GM12864 (cell line): ENCODE data around the gene POR.

Experiments used
- DNase-seq: peaks from one replicate; pipeline ENCODE4 v3.0.0-alpha.2; 2011; ENCODE audit warnings: low read depth
- H3K4me3 ChIP-seq: 2 replicates; pipeline ENCODE4 v1.5.1; 2011; ENCODE audit warnings: mild to moderate bottlenecking, low read depth, low read length, control low read depth
- TF ChIP-seq, protein P1 (sequence below): IDR thresholded peaks from 2 replicates; pipeline ENCODE4 v1.5.1; 2011; ENCODE audit warnings: low read depth, mild to moderate bottlenecking, moderate library complexity, low read length, control low read depth, inconsistent platforms; ENCODE audit errors: missing control alignments

The POR gene

DNA sequence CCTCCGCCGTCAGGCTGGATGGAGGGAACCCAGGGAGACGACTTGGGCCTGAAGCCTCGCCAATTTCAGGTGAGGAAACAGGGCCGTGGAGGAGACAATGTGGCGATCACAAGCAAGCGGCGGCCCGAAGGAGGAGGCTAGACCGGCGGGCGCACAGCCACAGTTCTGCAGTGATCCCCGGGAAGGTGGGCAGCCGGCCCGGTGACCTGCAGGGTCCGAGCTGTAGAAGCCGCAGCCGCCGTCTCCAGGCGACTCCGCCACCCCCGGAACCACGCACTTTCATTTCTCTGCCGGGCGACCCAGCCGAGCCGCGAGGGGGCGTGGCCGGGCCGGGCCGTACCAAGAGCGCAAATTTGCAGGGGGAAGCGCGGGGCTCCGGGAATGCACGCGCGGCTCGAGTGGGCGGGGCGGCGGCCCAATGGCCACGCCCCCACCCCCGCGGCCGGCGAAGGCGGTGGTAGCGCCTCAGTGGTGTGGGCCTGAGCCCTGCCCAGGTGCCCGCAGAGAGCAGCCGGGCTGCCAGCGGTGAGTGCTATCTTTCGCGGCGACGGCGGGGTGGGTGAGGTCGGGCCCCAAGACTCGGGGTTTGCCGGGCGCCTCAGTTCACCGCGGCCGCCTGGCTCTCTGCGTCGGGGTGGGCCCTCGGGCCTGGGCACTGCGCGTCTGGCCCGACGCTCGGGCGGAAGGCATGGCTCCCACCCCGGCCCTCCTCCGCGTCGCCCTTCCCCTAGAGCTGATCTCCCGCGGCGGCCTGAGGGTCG lies at the start of gene POR:
Gene POR (plus strand): TSS at position 501 of the 761 bp plus-strand sequence. CDS start 38,847 bp downstream, outside the sequence.
- DNase-seq, result peak; percentile 67
- H3K4me3 ChIP-seq, result peak within 1 kb of the TSS; percentile 98
- TF ChIP-seq, protein P1, sequence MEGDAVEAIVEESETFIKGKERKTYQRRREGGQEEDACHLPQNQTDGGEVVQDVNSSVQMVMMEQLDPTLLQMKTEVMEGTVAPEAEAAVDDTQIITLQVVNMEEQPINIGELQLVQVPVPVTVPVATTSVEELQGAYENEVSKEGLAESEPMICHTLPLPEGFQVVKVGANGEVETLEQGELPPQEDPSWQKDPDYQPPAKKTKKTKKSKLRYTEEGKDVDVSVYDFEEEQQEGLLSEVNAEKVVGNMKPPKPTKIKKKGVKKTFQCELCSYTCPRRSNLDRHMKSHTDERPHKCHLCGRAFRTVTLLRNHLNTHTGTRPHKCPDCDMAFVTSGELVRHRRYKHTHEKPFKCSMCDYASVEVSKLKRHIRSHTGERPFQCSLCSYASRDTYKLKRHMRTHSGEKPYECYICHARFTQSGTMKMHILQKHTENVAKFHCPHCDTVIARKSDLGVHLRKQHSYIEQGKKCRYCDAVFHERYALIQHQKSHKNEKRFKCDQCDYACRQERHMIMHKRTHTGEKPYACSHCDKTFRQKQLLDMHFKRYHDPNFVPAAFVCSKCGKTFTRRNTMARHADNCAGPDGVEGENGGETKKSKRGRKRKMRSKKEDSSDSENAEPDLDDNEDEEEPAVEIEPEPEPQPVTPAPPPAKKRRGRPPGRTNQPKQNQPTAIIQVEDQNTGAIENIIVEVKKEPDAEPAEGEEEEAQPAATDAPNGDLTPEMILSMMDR, result no peak

DNA sequence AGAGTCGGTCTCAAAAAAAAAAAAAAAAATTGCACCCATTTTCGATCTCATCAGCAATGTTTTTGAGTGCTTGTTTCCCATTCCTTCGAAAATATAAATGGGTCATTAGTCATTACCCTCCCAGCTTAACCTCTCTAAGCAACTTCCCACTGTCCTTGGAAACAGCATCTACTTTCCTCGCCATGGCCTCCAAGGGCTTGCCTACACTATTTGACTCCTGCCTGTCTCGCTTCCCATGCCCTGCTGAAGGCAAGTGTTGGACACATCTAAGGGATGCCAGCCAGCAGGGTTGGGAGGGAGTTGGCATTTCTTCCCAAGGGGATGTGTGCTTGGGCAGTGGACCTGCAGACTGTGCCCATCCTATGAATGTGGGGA lies 48.9 kb upstream of the POR start:
- no peak for DNase-seq
- no peak overlapping the region for H3K4me3 ChIP-seq
- TF ChIP-seq, protein P1, result no peak

DNA sequence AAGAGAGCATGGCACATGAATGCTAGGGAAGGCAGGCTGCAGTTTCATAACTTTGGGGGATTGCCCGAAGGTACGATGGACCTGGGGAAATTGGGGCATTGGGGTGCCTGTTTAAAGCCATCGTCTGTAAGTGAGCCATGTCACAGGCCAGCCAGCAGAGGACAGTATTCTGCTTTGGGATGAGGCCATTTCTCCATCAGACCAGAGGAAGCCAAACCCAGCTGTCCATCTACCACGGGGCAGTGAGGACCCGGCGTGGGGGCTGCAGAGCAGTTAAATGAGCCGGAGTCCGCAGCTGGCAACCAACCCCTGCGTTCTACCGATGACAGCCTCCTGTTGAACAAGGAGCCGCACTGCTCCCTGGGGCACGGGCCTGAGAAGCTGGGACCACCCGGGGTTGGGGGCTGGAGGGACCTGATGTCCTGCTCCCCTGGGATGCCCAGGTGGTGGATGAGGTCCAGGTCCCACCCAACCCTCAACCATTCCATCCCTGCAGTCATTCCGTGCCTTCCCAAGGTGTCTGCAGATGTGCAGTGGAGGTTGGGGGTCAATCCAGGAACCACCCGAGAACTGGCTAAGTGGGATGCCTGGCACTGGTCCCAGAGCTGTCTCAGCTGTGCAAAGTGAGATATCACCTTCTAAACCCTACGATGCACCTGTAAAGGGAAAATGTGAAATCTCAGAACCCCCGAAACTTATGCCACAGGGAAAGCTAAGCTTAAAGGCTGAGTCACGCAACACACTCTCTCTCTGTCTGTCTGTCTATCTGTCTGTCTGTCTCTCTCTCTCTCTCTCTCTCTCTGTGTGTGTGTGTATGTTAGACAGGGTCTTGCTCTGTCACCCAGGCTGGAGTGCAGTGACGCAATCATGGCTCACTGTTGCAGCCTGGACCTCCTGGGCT lies 48.2 kb upstream of the POR start:
- DNase-seq, result no peak
- no peak overlapping the region for H3K4me3 ChIP-seq
- TF ChIP-seq, protein P1, result peak; percentile 100

DNA sequence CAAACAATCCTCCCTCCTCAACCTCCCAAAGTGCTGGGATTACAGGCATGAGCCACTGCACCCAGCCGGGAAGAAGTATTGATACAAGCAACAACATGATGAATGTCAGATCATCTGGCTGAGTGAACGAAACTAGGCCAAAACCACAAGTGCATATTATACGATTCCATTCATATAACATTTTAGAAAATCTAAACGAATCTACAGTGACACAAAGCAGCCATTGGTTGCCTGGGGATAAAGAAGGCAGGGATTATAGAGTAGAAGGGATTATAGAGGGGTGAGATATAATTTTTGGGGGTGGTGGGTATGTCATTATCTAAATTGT lies 47.6 kb upstream of the POR start:
- TF ChIP-seq, protein P1, result no peak
- no peak overlapping the region for H3K4me3 ChIP-seq
- DNase-seq, result no peak

DNA sequence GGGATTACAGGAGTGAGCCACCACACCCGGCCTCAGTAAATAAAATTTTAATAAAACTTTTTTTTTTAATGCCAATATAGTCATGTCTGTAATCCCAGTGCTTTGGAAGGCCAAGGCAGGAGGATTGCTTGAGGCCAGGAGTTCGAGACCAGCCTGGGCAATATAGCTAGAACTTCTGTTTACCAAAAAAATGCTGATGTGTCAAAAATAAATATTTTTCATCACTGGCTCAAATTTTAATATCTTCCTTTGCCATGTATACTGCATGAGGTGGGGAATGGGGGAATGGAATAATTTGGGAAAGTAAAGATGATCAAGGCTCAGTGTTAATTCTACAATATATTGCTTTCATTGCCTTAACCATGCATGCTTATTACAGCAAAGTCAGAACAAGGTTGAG lies 46.8 kb upstream of the POR start:
- no peak overlapping the region for H3K4me3 ChIP-seq
- TF ChIP-seq, protein P1, result no peak
- no peak for DNase-seq

DNA sequence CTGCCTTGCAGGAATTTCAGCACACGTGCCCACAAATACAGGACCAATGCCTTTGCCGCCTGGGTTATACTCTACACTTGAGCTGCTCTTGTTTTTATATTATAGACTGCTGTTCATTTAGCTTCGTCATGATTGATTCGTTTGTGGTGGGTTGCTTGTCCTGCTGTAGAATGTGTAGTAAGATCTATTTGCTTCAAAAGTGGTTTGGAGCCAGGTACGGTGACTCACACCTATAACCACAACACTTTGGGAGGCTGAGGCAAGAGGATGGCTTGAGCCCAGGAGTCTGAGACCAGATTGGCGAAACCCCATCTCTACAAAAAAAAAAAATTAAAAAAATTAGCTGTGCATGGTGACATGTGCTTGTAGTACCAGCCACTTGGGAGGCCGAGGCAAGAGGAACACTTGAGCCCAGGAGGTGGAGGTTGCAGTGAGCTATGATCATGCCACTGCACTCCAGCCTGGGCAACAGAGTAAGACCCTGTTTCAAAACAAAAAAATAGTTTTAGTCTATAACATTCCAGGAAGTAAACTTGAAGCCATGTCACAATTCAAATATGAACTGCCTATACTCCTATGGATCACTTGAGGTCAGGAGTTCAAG lies 45.1 kb upstream of the POR start:
- DNase-seq, result no peak
- no peak overlapping the region for H3K4me3 ChIP-seq
- TF ChIP-seq, protein P1, result no peak
